ENCODE measurements around the gene ADARB2.

GRCh38 chr10:1331560-1331959 lies 405.8 kb downstream of the ADARB2 start:
- TF ChIP-seq POLR2AphosphoS5 (IDR thresholded peaks at IDR 0.05; ENCODE audit: low read depth): no peak
- TF ChIP-seq REST (IDR thresholded peaks at IDR 0.05; ENCODE audit: insufficient replicate concordance, low read depth): no peak
- TF ChIP-seq CTCF (IDR thresholded peaks at IDR 0.05; ENCODE audit: insufficient read depth, low read length): no peak

All from HL-60 (cell line).